Calu3 (cell line): ENCODE measurements around the gene HM13. TPM values are rescaled to one million over a fixed set of nuclear protein-coding genes. Genes with fewer than 3 reads are reported as not detected.
"Not testable (repeated sequence)": the region's sequence is repeated elsewhere in the genome, so short reads cannot be mapped to it uniquely, and the experiment has no call there.

ENCODE experiments used
- BruUV-seq: library from RNA; stranded (reverse); fragments of 400-500 nt; replicated peaks from 2 replicates; lab custom pipeline; 2021; lab: Mats Ljungman, UMichigan
- CTCF ChIA-PET: fragments of 300-600 bp; sonication (Branson Sonifier 250); formaldehyde crosslinking; loops from one replicate; lab custom pipeline; 2022; ENCODE audit warnings: antibody characterized with exemption; lab: Charles Lee
- DNase-seq: peaks from one replicate; pipeline ENCODE4 v3.0.0; 2022
- H3K27ac Mint-ChIP-seq: one replicate; pipeline ENCODE4 v1.8.0; 2022; ENCODE audit warnings: mixed read lengths; ENCODE audit not compliant: unreplicated experiment
- H3K27me3 Mint-ChIP-seq: one replicate; pipeline ENCODE4 v1.8.0; 2022; ENCODE audit warnings: mixed read lengths; ENCODE audit not compliant: unreplicated experiment
- H3K36me3 Mint-ChIP-seq: one replicate; pipeline ENCODE4 v1.8.0; 2022; ENCODE audit warnings: mild to moderate bottlenecking, moderate library complexity, mixed read lengths; ENCODE audit not compliant: insufficient read depth, unreplicated experiment
- H3K4me1 Mint-ChIP-seq: one replicate; pipeline ENCODE4 v1.8.0; 2022; ENCODE audit warnings: mild to moderate bottlenecking, low read depth, mixed read lengths; ENCODE audit not compliant: unreplicated experiment
- H3K4me3 Mint-ChIP-seq: one replicate; pipeline ENCODE4 v1.8.0; 2022; ENCODE audit warnings: mild to moderate bottlenecking, low read depth, moderate library complexity, mixed read lengths; ENCODE audit not compliant: unreplicated experiment
- H3K9me3 Mint-ChIP-seq: one replicate; pipeline ENCODE4 v1.8.0; 2022; ENCODE audit warnings: low read depth, mixed read lengths; ENCODE audit not compliant: unreplicated experiment
- intact Hi-C: fragments of 100-400 bp; cut with micrococcal nuclease; formaldehyde crosslinking; loops from one replicate; pipeline ENCODE4 v1.10.0; 2022; ENCODE audit not compliant: unreplicated experiment
- microRNA-seq: library from miRNA; unstranded; fragments of <30 nt; microRNA quantifications from one replicate; pipeline ENCODE4 v1.2.0, GENCODE V29; 2022
- total RNA-seq: library from RNA; stranded (reverse); gene quantifications from 2 replicates; pipeline ENCODE4 v1.2.3, GENCODE V29; 2022
- TF ChIP-seq, protein P1 (sequence below): fragments of 200-600 bp; IDR thresholded peaks from one replicate; pipeline ENCODE4 v1.8.0; 2022; ENCODE audit warnings: antibody characterized with exemption; ENCODE audit not compliant: unreplicated experiment

Gene HM13
- total RNA-seq, 1 experiment from 2014 or later: 342 TPM

GRCh38 chr20:31608251-31608945 lies 94.2 kb downstream of the HM13 start:
- intact Hi-C loops: loop anchor here (1.0 kb wide), 1 partner anchor 15 kb away; no protein-coding TSS in a partner anchor
- Mint-ChIP-seq H3K9me3 (no peaks in the 10 kb centered on the region), H3K27me3 (peaks cover 11% of the 10 kb centered on the region), H3K4me1 (peaks cover 40% of the 10 kb centered on the region), H3K4me3 (peak overlapping the region; percentile 98), H3K27ac (peak overlapping the region; percentile 96), H3K36me3 (peaks cover 92% of the 10 kb centered on the region)
- TF ChIP-seq, protein P1, sequence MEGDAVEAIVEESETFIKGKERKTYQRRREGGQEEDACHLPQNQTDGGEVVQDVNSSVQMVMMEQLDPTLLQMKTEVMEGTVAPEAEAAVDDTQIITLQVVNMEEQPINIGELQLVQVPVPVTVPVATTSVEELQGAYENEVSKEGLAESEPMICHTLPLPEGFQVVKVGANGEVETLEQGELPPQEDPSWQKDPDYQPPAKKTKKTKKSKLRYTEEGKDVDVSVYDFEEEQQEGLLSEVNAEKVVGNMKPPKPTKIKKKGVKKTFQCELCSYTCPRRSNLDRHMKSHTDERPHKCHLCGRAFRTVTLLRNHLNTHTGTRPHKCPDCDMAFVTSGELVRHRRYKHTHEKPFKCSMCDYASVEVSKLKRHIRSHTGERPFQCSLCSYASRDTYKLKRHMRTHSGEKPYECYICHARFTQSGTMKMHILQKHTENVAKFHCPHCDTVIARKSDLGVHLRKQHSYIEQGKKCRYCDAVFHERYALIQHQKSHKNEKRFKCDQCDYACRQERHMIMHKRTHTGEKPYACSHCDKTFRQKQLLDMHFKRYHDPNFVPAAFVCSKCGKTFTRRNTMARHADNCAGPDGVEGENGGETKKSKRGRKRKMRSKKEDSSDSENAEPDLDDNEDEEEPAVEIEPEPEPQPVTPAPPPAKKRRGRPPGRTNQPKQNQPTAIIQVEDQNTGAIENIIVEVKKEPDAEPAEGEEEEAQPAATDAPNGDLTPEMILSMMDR: no peak
- DNase-seq: peak; percentile 99
- no TSS peak for BruUV-seq
- CTCF ChIA-PET: interaction anchor here (0.6 to 7.9 kb wide), 5 partner anchors 12 to 150 kb away, joined by 3 to 1048 read pairs (median 7); no protein-coding TSS in a partner anchor

DNA sequence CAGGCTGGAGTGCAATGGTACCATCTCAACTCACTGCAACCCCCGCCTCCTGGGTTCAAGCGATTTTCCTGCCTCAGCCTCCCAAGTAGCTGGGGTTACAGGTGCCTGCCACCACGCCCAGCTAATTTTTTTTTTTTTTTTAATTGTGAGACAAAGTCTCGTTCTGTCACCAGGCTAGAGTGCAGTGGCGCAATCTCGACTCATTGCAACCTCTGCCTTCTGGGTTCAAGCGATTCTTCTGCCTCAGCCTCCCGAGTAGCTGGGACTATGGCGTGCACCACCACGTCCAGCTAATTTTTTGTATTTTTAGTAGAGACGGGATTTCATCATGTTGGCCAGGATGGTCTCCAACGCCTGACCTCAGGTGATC lies 98.0 kb downstream of the HM13 start:
- H3K27me3 Mint-ChIP-seq, H3K9me3 Mint-ChIP-seq, BruUV-seq, DNase-seq: not testable (repeated sequence)
- CTCF ChIA-PET: interaction anchor here (0.7 to 7.9 kb wide), 18 partner anchors 8 to 127 kb away, joined by 3 to 1048 read pairs (median 8); partner anchors contain the start of genes BCL2L1, ID1 and TPX2
- H3K36me3 Mint-ChIP-seq: peaks cover 53% of the 10 kb centered on the region
- H3K4me3 Mint-ChIP-seq: peak overlapping the region; percentile 62
- intact Hi-C loops: loop anchor here (1.0 to 5.0 kb wide), 2 partner anchors 52 to 150 kb away; no protein-coding TSS in a partner anchor
- peaks cover 36% of the 10 kb centered on the region for H3K4me1 Mint-ChIP-seq
- peak overlapping the region; percentile 91 for H3K27ac Mint-ChIP-seq

- TF ChIP-seq, protein P1: no peak
- no peaks in the 10 kb centered on the region for H3K9me3 Mint-ChIP-seq
- peaks cover 24% of the 10 kb centered on the region for H3K4me1 Mint-ChIP-seq
- no peak for DNase-seq
- no peak overlapping the region for H3K27ac Mint-ChIP-seq
- CTCF ChIA-PET: no interaction called here
- H3K27me3 Mint-ChIP-seq: no peaks in the 10 kb centered on the region
- H3K4me3 Mint-ChIP-seq: no peak overlapping the region
- H3K36me3 Mint-ChIP-seq: peaks cover 25% of the 10 kb centered on the region
- intact Hi-C loops: no loop called here
- no TSS peak for BruUV-seq
These were observed 101.2 kb downstream of the HM13 start for GRCh38 chr20:31615416-31615815.

DNA sequence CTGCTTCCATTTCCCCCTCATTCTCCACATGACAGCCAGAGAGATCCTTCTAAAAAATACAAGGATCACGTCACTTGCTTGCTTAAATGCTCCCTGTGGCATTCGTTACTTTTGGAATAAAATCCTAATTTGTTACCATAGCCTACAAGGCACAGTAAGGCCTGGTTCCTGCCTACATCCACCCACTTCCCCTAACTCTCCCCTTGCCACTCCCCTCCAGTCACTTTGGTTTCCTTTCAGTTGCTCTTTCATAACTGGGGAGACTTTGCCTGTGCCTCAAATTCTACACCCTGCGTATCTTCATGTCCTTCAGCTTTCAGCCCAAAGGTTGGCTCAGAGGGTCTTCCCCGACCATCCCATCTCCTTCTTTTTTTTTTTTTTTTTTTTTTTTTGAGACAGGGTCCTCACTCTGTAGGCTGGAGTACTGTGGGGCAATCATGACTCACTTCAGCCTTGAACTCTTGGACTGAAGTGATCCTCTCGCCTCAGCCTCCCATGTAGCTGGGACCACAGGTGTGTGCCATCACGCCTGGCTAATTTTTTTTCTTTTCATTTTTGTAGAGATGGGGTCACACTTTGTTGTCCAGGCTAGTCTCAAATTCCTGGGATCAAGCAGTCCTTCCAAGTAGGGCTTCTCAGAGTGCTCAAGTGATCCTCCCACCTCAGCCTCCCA lies 103.3 kb downstream of the HM13 start:
- Mint-ChIP-seq H3K36me3 (peaks cover 7% of the 10 kb centered on the region), H3K27ac (no peak overlapping the region), H3K4me3 (no peak overlapping the region), H3K9me3 (no peaks in the 10 kb centered on the region), H3K4me1 (peaks cover 12% of the 10 kb centered on the region), H3K27me3 (no peaks in the 10 kb centered on the region)
- BruUV-seq: no TSS peak
- CTCF ChIA-PET: interaction anchor here (0.6 to 1.5 kb wide), 2 partner anchors 57 to 278 kb away, joined by 3 read pairs; no protein-coding TSS in a partner anchor
- intact Hi-C loops: no loop called here
- TF ChIP-seq, protein P1: no peak
- DNase-seq: no peak

Small RNA genes within 50 kb of the gene (microRNA-seq; reads per million reads assigned to microRNA genes)
- gene MIR3193: 3.2 reads per million

Other genes with a start within 250 kb of the HM13 start
- gene DEFB116, start 205.9 kb upstream of the HM13 start, total RNA-seq: not detected in 2 replicates
- not detected in 2 replicates for gene DEFB118, start 145.8 kb upstream of the HM13 start, total RNA-seq
- gene DEFB119, start 123.9 kb upstream of the HM13 start, total RNA-seq: not detected in 2 replicates
- not detected in 2 replicates for gene DEFB121, start 108.2 kb upstream of the HM13 start, total RNA-seq
- not detected in 2 replicates for gene DEFB123, start 73.8 kb upstream of the HM13 start, total RNA-seq
- not detected in 2 replicates for gene DEFB124, start 39.3 kb upstream of the HM13 start, total RNA-seq
- gene REM1, start 39.2 kb upstream of the HM13 start, total RNA-seq: not detected in 2 replicates
- gene ID1, start 90.8 kb downstream of the HM13 start, total RNA-seq: 347 and 431 TPM in 2 replicates
- gene COX4I2, start 123.5 kb downstream of the HM13 start, total RNA-seq: not detected in 2 replicates
- gene BCL2L1, start 208.4 kb downstream of the HM13 start, total RNA-seq: 290 and 321 TPM in 2 replicates
- 157 and 179 TPM in 2 replicates for gene TPX2, start 224.8 kb downstream of the HM13 start, total RNA-seq